Measurements from ENCODE around the gene DNAH7. TPM values are rescaled to one million over a fixed set of nuclear protein-coding genes. Genes with fewer than 3 reads are reported as not detected.

The DNAH7 gene
- polyA plus RNA-seq, 4 donors = under 0.01 to 1.1 (median 0.10) TPM; not detected in 1

DNA sequence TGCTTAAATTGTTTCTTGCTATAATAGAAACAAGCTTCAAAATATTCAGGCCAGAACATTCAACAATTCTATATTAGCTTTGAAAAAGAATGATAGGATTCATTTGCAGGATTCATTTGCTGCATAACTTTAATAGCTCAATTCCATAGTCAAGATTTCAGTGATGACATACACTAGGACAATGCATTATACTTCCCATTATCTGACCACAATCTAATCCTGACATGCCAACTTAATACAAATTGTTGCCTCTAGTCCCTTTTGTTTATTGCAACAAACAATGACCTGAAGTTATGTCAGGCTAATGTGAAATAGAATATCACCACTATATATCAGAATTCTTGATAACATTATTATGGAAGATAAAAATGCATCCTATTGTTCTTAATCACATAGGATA lies 169.4 kb downstream of the DNAH7 start:
- DNase-seq = no peak
- Histone ChIP-seq H3K4me3 (ENCODE audit: low read depth in 1 of 3, low read length in 3 of 3) (no peak overlapping the region), H3K27me3 (ENCODE audit: control insufficient read depth in 3 of 3, insufficient read depth in 3 of 3, low read length in 3 of 3) (no peaks in the 10 kb centered on the region), H3K27ac (ENCODE audit: low read depth in 1 of 3, low read length in 2 of 3) (no peak overlapping the region), H3K9me3 (ENCODE audit: control insufficient read depth in 2 of 2, insufficient read depth in 1 of 2, low read depth in 1 of 2, low read length in 1 of 2) (no peaks in the 10 kb centered on the region), H3K4me1 (ENCODE audit: control insufficient read depth in 3 of 3, insufficient read depth in 2 of 3, low read depth in 1 of 3, low read length in 2 of 3) (no peaks in the 10 kb centered on the region), H3K36me3 (ENCODE audit: control insufficient read depth in 3 of 3, insufficient read depth in 2 of 3, low read depth in 1 of 3, low read length in 3 of 3) (no peaks in the 10 kb centered on the region)
- no peak for FAIRE-seq

DNA sequence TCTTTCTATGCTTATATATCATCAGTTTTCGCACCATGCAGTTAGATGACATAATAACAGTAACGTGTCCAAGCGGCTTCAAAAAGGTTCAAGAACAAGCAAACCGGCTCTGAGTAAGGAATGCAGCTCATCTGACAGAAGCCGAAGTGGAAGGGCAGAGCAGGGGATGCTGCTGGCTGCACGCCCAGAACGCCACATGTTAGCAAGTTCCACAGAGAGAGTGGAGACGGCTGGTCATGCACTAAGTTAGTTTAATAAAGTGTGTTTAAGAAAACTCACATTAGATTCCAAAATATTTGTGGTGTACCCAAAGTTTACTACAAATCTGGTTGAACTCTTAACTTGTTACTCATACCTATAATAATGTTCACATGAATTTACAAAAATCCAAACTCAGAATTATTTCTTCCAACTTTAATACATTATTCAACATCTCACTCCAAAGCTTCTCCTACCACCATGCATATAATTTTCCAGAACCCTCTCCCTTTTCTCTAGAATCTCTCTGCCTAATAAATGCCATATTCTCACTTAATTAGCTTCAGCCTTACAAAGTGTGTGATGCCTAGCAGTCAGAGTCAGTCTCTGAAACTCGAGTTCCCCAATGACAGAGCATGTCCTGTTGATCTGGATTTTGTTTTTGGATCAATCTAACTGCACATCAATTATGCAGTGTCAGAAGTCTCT lies 170.0 kb downstream of the DNAH7 start:
- DNase-seq = peak in 1 of 2 donors; percentile 41
- no peaks in the 10 kb centered on the region for H3K27me3 ChIP-seq (ENCODE audit: control insufficient read depth in 3 of 3, insufficient read depth in 3 of 3, low read length in 3 of 3)
- no peaks in the 10 kb centered on the region for H3K4me1 ChIP-seq (ENCODE audit: control insufficient read depth in 3 of 3, insufficient read depth in 2 of 3, low read depth in 1 of 3, low read length in 2 of 3)
- H3K27ac ChIP-seq (ENCODE audit: low read depth in 1 of 3, low read length in 2 of 3) = no peak overlapping the region
- H3K36me3 ChIP-seq (ENCODE audit: control insufficient read depth in 3 of 3, insufficient read depth in 2 of 3, low read depth in 1 of 3, low read length in 3 of 3) = no peaks in the 10 kb centered on the region
- FAIRE-seq = no peak
- no peaks in the 10 kb centered on the region for H3K9me3 ChIP-seq (ENCODE audit: control insufficient read depth in 2 of 2, insufficient read depth in 1 of 2, low read depth in 1 of 2, low read length in 1 of 2)
- H3K4me3 ChIP-seq (ENCODE audit: low read depth in 1 of 3, low read length in 3 of 3) = no peak overlapping the region
- 49 to 67% (median 57%) methylated on average over 9 of the region's 9 CpGs for WGBS, 3 donors

DNA sequence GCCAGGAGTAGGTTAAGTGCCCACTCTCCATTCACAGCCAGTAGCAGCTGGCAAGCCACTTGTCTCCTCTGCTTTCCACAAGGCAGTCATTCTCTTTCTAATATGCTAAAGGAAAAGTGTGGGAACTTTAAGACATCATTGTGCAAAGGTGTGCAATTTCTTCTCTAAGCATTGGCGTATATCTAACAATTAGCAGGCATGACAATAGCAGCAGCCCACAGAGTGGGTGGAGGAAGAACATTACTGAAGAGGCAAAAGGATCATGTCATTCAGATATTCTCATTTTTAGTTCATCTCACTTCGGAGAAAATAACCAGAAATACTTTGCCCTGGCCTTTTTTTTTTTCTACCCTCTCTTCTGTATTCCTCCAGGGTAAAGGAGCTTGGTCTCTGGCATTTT lies 177.6 kb downstream of the DNAH7 start:
- Histone ChIP-seq H3K4me1 (ENCODE audit: control insufficient read depth in 3 of 3, insufficient read depth in 2 of 3, low read depth in 1 of 3, low read length in 2 of 3) (no peaks in the 10 kb centered on the region), H3K9me3 (ENCODE audit: control insufficient read depth in 2 of 2, insufficient read depth in 1 of 2, low read depth in 1 of 2, low read length in 1 of 2) (no peaks in the 10 kb centered on the region), H3K27me3 (ENCODE audit: control insufficient read depth in 3 of 3, insufficient read depth in 3 of 3, low read length in 3 of 3) (no peaks in the 10 kb centered on the region), H3K36me3 (ENCODE audit: control insufficient read depth in 3 of 3, insufficient read depth in 2 of 3, low read depth in 1 of 3, low read length in 3 of 3) (no peaks in the 10 kb centered on the region), H3K4me3 (ENCODE audit: low read depth in 1 of 3, low read length in 3 of 3) (no peak overlapping the region), H3K27ac (ENCODE audit: low read depth in 1 of 3, low read length in 2 of 3) (no peak overlapping the region)
- FAIRE-seq (no peak), DNase-seq (no peak)
- 80 to 85% (median 85%) methylated on average over 2 of the region's 2 CpGs for WGBS, 3 donors

DNA sequence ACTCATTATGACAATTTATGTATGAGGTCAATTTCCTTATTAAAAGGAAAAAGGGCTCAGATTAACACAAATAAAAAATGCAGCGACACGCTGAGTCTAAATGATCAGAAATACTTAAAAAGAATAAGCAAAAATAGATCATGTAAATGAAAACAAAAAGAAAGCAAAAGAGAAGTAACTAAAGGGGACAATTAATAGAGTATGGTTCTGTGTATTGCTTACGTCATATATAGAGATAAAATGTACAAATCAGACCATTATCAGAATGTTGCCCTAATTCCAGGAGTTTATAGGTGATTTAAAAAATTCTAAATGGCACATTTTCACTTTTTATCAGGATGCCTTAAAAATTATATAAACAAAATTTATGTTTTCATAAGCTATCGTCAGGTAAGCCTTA lies 189.5 kb downstream of the DNAH7 start:
- Histone ChIP-seq H3K4me3 (ENCODE audit: low read depth in 1 of 3, low read length in 3 of 3) (no peak overlapping the region), H3K27ac (ENCODE audit: low read depth in 1 of 3, low read length in 2 of 3) (no peak overlapping the region), H3K36me3 (ENCODE audit: control insufficient read depth in 3 of 3, insufficient read depth in 2 of 3, low read depth in 1 of 3, low read length in 3 of 3) (no peaks in the 10 kb centered on the region), H3K27me3 (ENCODE audit: control insufficient read depth in 3 of 3, insufficient read depth in 3 of 3, low read length in 3 of 3) (no peaks in the 10 kb centered on the region), H3K4me1 (ENCODE audit: control insufficient read depth in 3 of 3, insufficient read depth in 2 of 3, low read depth in 1 of 3, low read length in 2 of 3) (no peaks in the 10 kb centered on the region), H3K9me3 (ENCODE audit: control insufficient read depth in 2 of 2, insufficient read depth in 1 of 2, low read depth in 1 of 2, low read length in 1 of 2) (peaks cover 0 to 2% of the 10 kb centered on the region in 2 donors)
- FAIRE-seq (no peak), DNase-seq (no peak)
- WGBS, 3 donors = 81 to 90% (median 81%) methylated on average over 4 of the region's 4 CpGs

DNA sequence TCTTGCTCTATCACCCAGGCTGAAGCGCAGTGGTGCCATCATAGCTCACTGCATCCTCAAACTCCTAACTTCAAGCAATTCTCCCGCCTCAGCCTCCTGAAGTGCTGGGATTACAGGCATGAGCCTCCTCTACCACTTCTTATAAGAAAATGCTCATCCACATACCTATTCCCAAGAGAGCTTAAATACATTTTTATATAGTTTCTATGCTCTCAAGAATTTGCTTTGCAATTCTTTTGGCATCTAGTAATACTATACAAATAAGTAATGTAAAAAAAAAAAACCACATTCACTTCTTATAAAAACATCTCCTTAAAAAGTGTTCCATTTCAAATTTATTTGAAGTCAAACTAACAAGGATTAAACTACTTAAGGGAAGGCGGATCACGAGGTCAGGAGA lies 197.3 kb downstream of the DNAH7 start:
- DNase-seq (no peak), FAIRE-seq (no peak)
- Histone ChIP-seq H3K27me3 (ENCODE audit: control insufficient read depth in 3 of 3, insufficient read depth in 3 of 3, low read length in 3 of 3) (no peaks in the 10 kb centered on the region), H3K4me3 (ENCODE audit: low read depth in 1 of 3, low read length in 3 of 3) (no peak overlapping the region), H3K27ac (ENCODE audit: low read depth in 1 of 3, low read length in 2 of 3) (no peak overlapping the region), H3K9me3 (ENCODE audit: control insufficient read depth in 2 of 2, insufficient read depth in 1 of 2, low read depth in 1 of 2, low read length in 1 of 2) (no peaks in the 10 kb centered on the region), H3K4me1 (ENCODE audit: control insufficient read depth in 3 of 3, insufficient read depth in 2 of 3, low read depth in 1 of 3, low read length in 2 of 3) (no peaks in the 10 kb centered on the region), H3K36me3 (ENCODE audit: control insufficient read depth in 3 of 3, insufficient read depth in 2 of 3, low read depth in 1 of 3, low read length in 3 of 3) (no peaks in the 10 kb centered on the region)
- 91 to 97% (median 97%) methylated on average over 4 of the region's 4 CpGs for WGBS, 3 donors

DNA sequence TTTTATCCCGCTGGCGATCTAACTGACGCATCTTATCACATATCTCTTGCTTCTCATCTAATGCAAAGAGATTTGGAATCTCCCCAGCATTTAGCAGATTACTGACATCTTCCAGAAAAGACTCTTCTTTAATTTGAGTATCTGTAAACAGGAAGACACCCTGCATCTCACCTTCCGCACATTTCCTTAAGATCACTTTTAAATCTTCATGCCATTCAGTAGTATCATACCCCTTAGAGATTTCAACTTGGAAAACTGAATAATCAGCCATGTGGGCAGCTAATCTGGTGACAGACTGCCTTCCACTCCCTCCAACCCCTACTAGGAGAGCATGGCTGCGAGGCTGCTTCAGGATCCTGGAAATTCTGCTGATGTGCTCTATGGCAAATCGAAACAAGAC lies 204.3 kb downstream of the DNAH7 start:
- DNase-seq (no peak), FAIRE-seq (no peak)
- no peaks in the 10 kb centered on the region for H3K4me1 ChIP-seq (ENCODE audit: control insufficient read depth in 3 of 3, insufficient read depth in 2 of 3, low read depth in 1 of 3, low read length in 2 of 3)
- no peak overlapping the region for H3K27ac ChIP-seq (ENCODE audit: low read depth in 1 of 3, low read length in 2 of 3)
- WGBS, 3 donors = 90 to 96% (median 94%) methylated on average over 6 of the region's 6 CpGs
- H3K4me3 ChIP-seq (ENCODE audit: low read depth in 1 of 3, low read length in 3 of 3) = no peak overlapping the region
- H3K27me3 ChIP-seq (ENCODE audit: control insufficient read depth in 3 of 3, insufficient read depth in 3 of 3, low read length in 3 of 3) = no peaks in the 10 kb centered on the region
- H3K36me3 ChIP-seq (ENCODE audit: control insufficient read depth in 3 of 3, insufficient read depth in 2 of 3, low read depth in 1 of 3, low read length in 3 of 3) = no peaks in the 10 kb centered on the region
- H3K9me3 ChIP-seq (ENCODE audit: control insufficient read depth in 2 of 2, insufficient read depth in 1 of 2, low read depth in 1 of 2, low read length in 1 of 2) = no peaks in the 10 kb centered on the region

DNA sequence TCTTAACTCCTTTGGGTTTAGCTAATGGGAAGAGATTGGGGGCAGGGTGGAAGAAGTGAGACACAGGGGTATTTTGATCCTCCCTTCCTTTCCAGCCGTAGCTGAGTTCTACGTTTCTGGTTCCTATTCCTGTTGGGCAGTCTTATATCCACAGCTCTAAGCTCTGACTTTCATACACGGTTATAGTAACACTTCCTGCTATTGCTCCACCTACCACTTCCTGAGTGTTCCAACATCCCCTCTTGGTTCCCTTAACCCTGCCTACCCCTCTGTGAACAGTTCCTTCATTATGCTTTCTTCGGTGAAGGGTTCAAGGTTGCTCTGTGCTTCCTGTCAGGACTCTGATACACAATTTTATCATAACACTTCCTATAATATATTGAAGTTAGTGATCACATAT lies 205.1 kb downstream of the DNAH7 start:
- no peak for FAIRE-seq

DNA sequence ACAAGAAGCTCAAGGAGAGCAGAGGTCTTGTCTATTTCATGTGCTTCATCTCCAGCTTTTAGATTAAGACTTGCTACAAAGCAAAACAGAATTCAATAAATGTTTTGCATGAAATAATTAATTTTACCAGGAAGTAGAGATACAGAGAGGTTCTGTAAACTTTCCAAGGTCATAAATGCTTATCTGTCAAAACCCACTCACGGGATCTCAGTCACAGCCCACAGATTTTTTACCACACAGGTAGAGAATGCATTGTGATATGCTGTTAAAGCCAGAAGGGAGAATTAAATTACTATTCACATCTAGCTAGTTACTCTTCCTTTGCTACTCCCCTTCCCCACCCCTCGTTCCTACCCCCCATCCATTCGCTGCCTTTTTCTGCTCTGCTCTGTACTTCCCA lies 205.5 kb downstream of the DNAH7 start:
- H3K4me3 ChIP-seq (ENCODE audit: low read depth in 1 of 3, low read length in 3 of 3) = no peak overlapping the region
- H3K36me3 ChIP-seq (ENCODE audit: control insufficient read depth in 3 of 3, insufficient read depth in 2 of 3, low read depth in 1 of 3, low read length in 3 of 3) = no peaks in the 10 kb centered on the region
- WGBS, 3 donors = 57 to 73% (median 57%) methylated on average over 3 of the region's 3 CpGs
- no peaks in the 10 kb centered on the region for H3K27me3 ChIP-seq (ENCODE audit: control insufficient read depth in 3 of 3, insufficient read depth in 3 of 3, low read length in 3 of 3)
- no peaks in the 10 kb centered on the region for H3K9me3 ChIP-seq (ENCODE audit: control insufficient read depth in 2 of 2, insufficient read depth in 1 of 2, low read depth in 1 of 2, low read length in 1 of 2)
- DNase-seq (no peak), FAIRE-seq (no peak)
- H3K4me1 ChIP-seq (ENCODE audit: control insufficient read depth in 3 of 3, insufficient read depth in 2 of 3, low read depth in 1 of 3, low read length in 2 of 3) = no peaks in the 10 kb centered on the region
- no peak overlapping the region for H3K27ac ChIP-seq (ENCODE audit: low read depth in 1 of 3, low read length in 2 of 3)

More for the DNA sequence above, 205.1 kb downstream of the DNAH7 start:
- Histone ChIP-seq H3K27me3 (ENCODE audit: control insufficient read depth in 3 of 3, insufficient read depth in 3 of 3, low read length in 3 of 3) (no peaks in the 10 kb centered on the region), H3K27ac (ENCODE audit: low read depth in 1 of 3, low read length in 2 of 3) (no peak overlapping the region), H3K4me1 (ENCODE audit: control insufficient read depth in 3 of 3, insufficient read depth in 2 of 3, low read depth in 1 of 3, low read length in 2 of 3) (no peaks in the 10 kb centered on the region), H3K9me3 (ENCODE audit: control insufficient read depth in 2 of 2, insufficient read depth in 1 of 2, low read depth in 1 of 2, low read length in 1 of 2) (no peaks in the 10 kb centered on the region), H3K36me3 (ENCODE audit: control insufficient read depth in 3 of 3, insufficient read depth in 2 of 3, low read depth in 1 of 3, low read length in 3 of 3) (no peaks in the 10 kb centered on the region), H3K4me3 (ENCODE audit: low read depth in 1 of 3, low read length in 3 of 3) (no peak overlapping the region)
- DNase-seq = no peak
- WGBS, 3 donors = 47 to 59% (median 48%) methylated on average over 4 of the region's 4 CpGs

DNA sequence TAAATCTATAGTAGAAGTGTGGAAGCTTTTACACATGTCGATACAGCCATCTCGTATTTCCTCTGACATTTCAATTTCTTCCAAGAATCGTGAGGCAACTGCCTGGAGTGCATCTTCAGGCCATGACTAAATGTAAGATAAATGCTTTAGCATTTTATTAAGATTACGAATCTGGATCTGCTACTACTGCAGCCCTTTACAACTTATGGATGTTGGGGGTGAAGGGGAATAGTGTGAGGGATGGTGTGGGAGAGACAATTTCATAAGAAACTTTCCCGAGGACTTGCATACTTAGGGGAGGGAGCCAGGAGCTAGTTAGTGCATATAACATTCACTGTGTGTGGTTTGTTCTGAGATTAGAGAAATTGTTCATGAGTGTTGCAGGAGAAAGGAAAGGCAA lies 206.8 kb downstream of the DNAH7 start:
- no peaks in the 10 kb centered on the region for H3K4me1 ChIP-seq (ENCODE audit: control insufficient read depth in 3 of 3, insufficient read depth in 2 of 3, low read depth in 1 of 3, low read length in 2 of 3)
- 77 to 88% (median 85%) methylated on average over 5 of the region's 5 CpGs for WGBS, 3 donors
- H3K9me3 ChIP-seq (ENCODE audit: control insufficient read depth in 2 of 2, insufficient read depth in 1 of 2, low read depth in 1 of 2, low read length in 1 of 2) = no peaks in the 10 kb centered on the region
- no peaks in the 10 kb centered on the region for H3K36me3 ChIP-seq (ENCODE audit: control insufficient read depth in 3 of 3, insufficient read depth in 2 of 3, low read depth in 1 of 3, low read length in 3 of 3)
- DNase-seq (no peak), FAIRE-seq (no peak)
- H3K4me3 ChIP-seq (ENCODE audit: low read depth in 1 of 3, low read length in 3 of 3) = no peak overlapping the region
- no peak overlapping the region for H3K27ac ChIP-seq (ENCODE audit: low read depth in 1 of 3, low read length in 2 of 3)
- H3K27me3 ChIP-seq (ENCODE audit: control insufficient read depth in 3 of 3, insufficient read depth in 3 of 3, low read length in 3 of 3) = no peaks in the 10 kb centered on the region

Measured in small intestine (tissue), 7 donors.